DOHH2 (cell line): ENCODE data around the gene TMEM115.

Experiments used
- CTCF ChIP-seq: fragments of 200-600 bp; sonication (generic); IDR thresholded peaks from one replicate; pipeline ENCODE4 v1.5.1; 2014; ENCODE audit warnings: antibody characterized with exemption, mild to moderate bottlenecking, low read depth, low read length; ENCODE audit not compliant: poor library complexity, severe bottlenecking
- EZH2phosphoT487 ChIP-seq: fragments of 200-600 bp; sonication (generic); IDR thresholded peaks from 2 replicates; pipeline ENCODE4 v1.6.1; 2017; ENCODE audit warnings: borderline replicate concordance, mild to moderate bottlenecking, antibody characterized with exemption, low read length, moderate library complexity, mixed read lengths

- TF ChIP-seq EZH2phosphoT487, result no peak
- no peak for TF ChIP-seq CTCF
Measured at GRCh38 chr3:50326182-50326541, 33.2 kb downstream of the TMEM115 start.
